IMR-90 (cell line): ENCODE data around the gene TTC38. TPM values are rescaled to one million over a fixed set of nuclear protein-coding genes. Genes with fewer than 3 reads are reported as not detected.

ENCODE experiments used
- ATAC-seq: fragments of 200-7000 bp; cut with Tn5 transposase; 2 replicates; pipeline ENCODE4 v1.9.1; 2020; ENCODE audit warnings: low read depth, mild to moderate bottlenecking, moderate library complexity
- BruUV-seq: library from RNA; stranded (reverse); fragments of 400-500 nt; replicated peaks from 2 replicates; lab custom pipeline; 2021; lab: Mats Ljungman, UMichigan
- CTCF ChIA-PET: fragments of 300-600 bp; formaldehyde crosslinking; extraction: SDS; loops from one replicate; lab custom pipeline; 2021; ENCODE audit warnings: antibody characterized with exemption; lab: Yijun Ruan, JAX
- POLR2A ChIA-PET: fragments of 300-600 bp; sonication (Branson Sonifier 250); formaldehyde crosslinking; loops from one replicate; lab custom pipeline; 2022; ENCODE audit warnings: antibody characterized with exemption; ENCODE audit not compliant: unreplicated experiment; lab: Charles Lee
- DNase-seq: peaks from one replicate; pipeline ENCODE4 v3.0.0; 2013
- H2AFZ ChIP-seq: replicated peaks from 2 replicates; pipeline ENCODE3; 2013; ENCODE audit warnings: low read length, mild to moderate bottlenecking; ENCODE audit not compliant: poor library complexity
- H2AK5ac ChIP-seq: 2 replicates; pipeline ENCODE4 v1.6.1; 2013; ENCODE audit warnings: low read depth, low read length, inconsistent platforms
- H2AK9ac ChIP-seq: replicated peaks from 2 replicates; pipeline ENCODE3; 2013; ENCODE audit warnings: mild to moderate bottlenecking, low read depth, low read length, moderate library complexity; ENCODE audit not compliant: poor library complexity
- H2BK120ac ChIP-seq: 2 replicates; pipeline ENCODE4 v1.6.1; 2013; ENCODE audit warnings: low read depth, low read length, inconsistent platforms
- H2BK15ac ChIP-seq: 3 replicates; pipeline ENCODE4 v1.6.1; 2013; ENCODE audit warnings: low read depth, low read length, inconsistent platforms
- H2BK20ac ChIP-seq: 2 replicates; pipeline ENCODE4 v1.6.1; 2013; ENCODE audit warnings: low read depth, mild to moderate bottlenecking, inconsistent platforms, low read length, moderate library complexity
- H2BK5ac ChIP-seq: 2 replicates; pipeline ENCODE4 v1.6.1; 2013; ENCODE audit warnings: mild to moderate bottlenecking, low read depth, low read length, inconsistent platforms; ENCODE audit not compliant: poor library complexity, severe bottlenecking
- H3K14ac ChIP-seq: replicated peaks from 2 replicates; pipeline ENCODE4 v1.6.1; 2013; ENCODE audit warnings: low read depth, low read length, inconsistent platforms
- H3K18ac ChIP-seq: 2 replicates; pipeline ENCODE4 v1.6.1; 2013; ENCODE audit warnings: low read depth, low read length, control low read depth
- H3K23ac ChIP-seq: 2 replicates; pipeline ENCODE4 v1.6.1; 2013; ENCODE audit warnings: low read depth, low read length, inconsistent platforms
- H3K27ac ChIP-seq: 2 replicates; pipeline ENCODE4 v1.5.1; 2013; ENCODE audit warnings: mild to moderate bottlenecking, control low read depth, low read length; ENCODE audit not compliant: insufficient read depth
- H3K27me3 ChIP-seq: 2 replicates; pipeline ENCODE4 v1.6.1; 2013; ENCODE audit warnings: low read length; ENCODE audit not compliant: control insufficient read depth, insufficient read depth
- H3K36me3 ChIP-seq: 2 replicates; pipeline ENCODE4 v1.6.1; 2013; ENCODE audit warnings: low read length, mixed read lengths; ENCODE audit not compliant: control insufficient read depth, insufficient read depth
- H3K4ac ChIP-seq: 2 replicates; pipeline ENCODE4 v1.6.1; 2013; ENCODE audit warnings: low read depth, low read length, inconsistent platforms
- H3K4me1 ChIP-seq: 2 replicates; pipeline ENCODE4 v1.6.1; 2013; ENCODE audit warnings: low read length, mixed read lengths; ENCODE audit not compliant: control insufficient read depth, insufficient read depth
- H3K4me2 ChIP-seq: 2 replicates; pipeline ENCODE4 v1.6.1; 2013; ENCODE audit warnings: low read depth, mild to moderate bottlenecking, control low read depth, low read length, moderate library complexity
- H3K4me3 ChIP-seq: 2 replicates; pipeline ENCODE4 v1.5.1; 2013; ENCODE audit warnings: low read depth, mild to moderate bottlenecking, control low read depth, low read length, moderate library complexity; ENCODE audit not compliant: insufficient read depth
- H3K56ac ChIP-seq: 2 replicates; pipeline ENCODE4 v1.6.1; 2013; ENCODE audit warnings: low read length, inconsistent platforms; ENCODE audit not compliant: insufficient read depth; ENCODE audit errors: extremely low read depth
- H3K79me1 ChIP-seq, 2 experiments: 2 replicates each; pipeline ENCODE4 v1.6.1; 2013; ENCODE audit warnings: low read length in 2 of 2, inconsistent platforms in 1 of 2, low read depth in 1 of 2
- H3K9ac ChIP-seq: 2 replicates; pipeline ENCODE4 v1.6.1; 2013; ENCODE audit warnings: low read depth, low read length, control low read depth
- H3K9me1 ChIP-seq: 2 replicates; pipeline ENCODE4 v1.6.1; 2013; ENCODE audit warnings: low read length, inconsistent platforms; ENCODE audit not compliant: insufficient read depth
- H3K9me3 ChIP-seq: 2 replicates; pipeline ENCODE4 v1.6.1; 2013; ENCODE audit warnings: low read length; ENCODE audit not compliant: control insufficient read depth, insufficient read depth
- H4K20me1 ChIP-seq: 2 replicates; pipeline ENCODE4 v1.6.1; 2013; ENCODE audit warnings: low read length, inconsistent platforms; ENCODE audit not compliant: insufficient read depth
- H4K5ac ChIP-seq: 2 replicates; pipeline ENCODE4 v1.6.1; 2013; ENCODE audit warnings: mild to moderate bottlenecking, low read depth, low read length, control low read depth
- H4K8ac ChIP-seq, 2 experiments: 2 replicates each; pipeline ENCODE4 v1.6.1; 2013; ENCODE audit warnings: low read depth in 2 of 2, low read length in 2 of 2, control low read depth in 1 of 2, inconsistent platforms in 1 of 2
- H4K91ac ChIP-seq: 2 replicates; pipeline ENCODE4 v1.6.1; 2013; ENCODE audit warnings: low read depth, low read length, inconsistent platforms; ENCODE audit not compliant: insufficient read depth
- BHLHE40 ChIP-seq: fragments of 150-350 bp; IDR thresholded peaks from 2 replicates; pipeline ENCODE4 v1.6.1; 2016; ENCODE audit warnings: mild to moderate bottlenecking, low read depth, low read length
- CEBPB ChIP-seq: IDR thresholded peaks from 2 replicates; pipeline ENCODE4 v1.6.1; 2012; ENCODE audit warnings: low read depth, low read length, improper control_type of control experiment
- CHD1 ChIP-seq: IDR thresholded peaks from 2 replicates; pipeline ENCODE4 v1.6.1; 2012; ENCODE audit warnings: low read depth, low read length, improper control_type of control experiment
- FOS ChIP-seq: fragments of 150-350 bp; IDR thresholded peaks from 2 replicates; pipeline ENCODE4 v1.6.1; 2016; ENCODE audit warnings: low read depth, low read length
- POLR2A ChIP-seq: IDR thresholded peaks from 2 replicates; pipeline ENCODE4 v1.6.1; 2012; ENCODE audit warnings: mild to moderate bottlenecking, low read depth, low read length
- RCOR1 ChIP-seq: IDR thresholded peaks from 2 replicates; pipeline ENCODE4 v1.6.1; 2012; ENCODE audit warnings: mild to moderate bottlenecking, low read length, improper control_type of control experiment; ENCODE audit not compliant: insufficient replicate concordance
- RFX5 ChIP-seq: IDR thresholded peaks from 2 replicates; pipeline ENCODE4 v1.8.0; 2012; ENCODE audit warnings: low read depth, mild to moderate bottlenecking, low read length, moderate library complexity
- WGBS, 2 experiments: methylation state at CpG; one replicate each; pipeline versions ENCODE4 v1.1.5 to v1.1.7; 2013; ENCODE audit warnings: missing lambda C conversion rate in 2 of 2; ENCODE audit not compliant: insufficient read length in 1 of 2; ENCODE audit errors: extremely low coverage in 2 of 2; 5-methylcytosine and 5-hydroxymethylcytosine counted together
- dilution Hi-C: fragments of 300-500 bp; cut with HindIII; formaldehyde crosslinking; loops from one replicate; pipeline ENCODE4 v1.14.3; 2018; ENCODE audit warnings: low sequenced_read_pairs; ENCODE audit not compliant: unreplicated experiment
- in situ Hi-C: fragments of 300-500 bp; cut with MboI; formaldehyde crosslinking; loops from 3 replicates; pipeline ENCODE4 v1.14.3; 2019; ENCODE audit warnings: low sequenced_read_pairs, inconsistent platforms, mixed read lengths
- intact Hi-C: fragments of 100-400 bp; cut with micrococcal nuclease; formaldehyde crosslinking; loops from 2 replicates; pipeline ENCODE4 v1.10.0; 2022
- polyA plus RNA-seq, 3 experiments: library from polyadenylated mRNA; depleted of rRNA; stranded (reverse); fragments of >200 nt; gene quantifications; 2 replicates each; pipeline ENCODE4 v1.2.3, GENCODE V29; 2012; ENCODE audit warnings: low replicate concordance in 1 of 3
- total RNA-seq: library from RNA; depleted of rRNA; stranded (reverse); fragments of >200 nt; gene quantifications from 2 replicates; pipeline ENCODE4 v1.2.3, GENCODE V29; 2012

Gene TTC38
- total and polyA plus RNA-seq, 2 of the 4 experiments (the other 2 are of a cell fraction), result 43.6 to 52.3 TPM

DNA sequence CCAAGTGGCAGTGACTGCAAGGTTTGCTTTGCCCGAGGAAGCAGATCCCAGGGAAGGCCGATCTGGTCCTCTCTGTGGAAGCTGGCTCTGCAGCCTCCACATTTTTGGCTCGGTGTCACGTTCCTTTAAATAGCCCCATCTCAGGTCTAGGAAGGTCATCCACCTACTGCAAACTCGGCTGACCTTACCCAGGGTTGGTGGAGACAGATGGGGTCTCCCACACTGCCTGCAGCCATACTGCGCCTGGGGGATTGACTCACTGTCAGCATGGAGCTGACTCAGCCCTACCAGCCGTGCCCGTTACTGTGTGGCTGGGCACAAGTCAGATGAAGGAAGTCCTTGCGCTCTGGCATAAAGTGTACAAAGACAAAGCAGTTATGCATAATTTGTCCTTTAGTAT is 34.6 kb upstream of the TTC38 start:
- Histone ChIP-seq H3K14ac (0 out of 2 replicates have a peak overlapping the region, but pooled peaks have one; percentile 21), H2BK120ac (no peak overlapping the region), H3K4me3 (no peak overlapping the region), H3K4me2 (no peak overlapping the region), H3K4ac (no peak overlapping the region), H4K8ac (no peak overlapping the region), H3K27me3 (no peaks in the 10 kb centered on the region), H4K5ac (no peak overlapping the region), H2BK5ac (no peak overlapping the region), H4K91ac (no peak overlapping the region), H3K79me1 (no peaks in the 10 kb centered on the region), H3K9me1 (peaks cover 12% of the 10 kb centered on the region), H2AFZ (peak overlapping the region; percentile 8), H3K27ac (no peak overlapping the region), H3K23ac (no peak overlapping the region), H3K9me3 (no peaks in the 10 kb centered on the region), H4K20me1 (peaks cover 3% of the 10 kb centered on the region; the same call in 1 of the 2 replicates), H3K9ac (no peak overlapping the region), H3K18ac (no peak overlapping the region), H3K36me3 (peaks cover 15% of the 10 kb centered on the region), H2BK20ac (no peak overlapping the region), H2BK15ac (no peak overlapping the region), H3K56ac (no peak overlapping the region), H2AK5ac (no peak overlapping the region), H2AK9ac (peak overlapping the region; percentile 44), H3K4me1 (peaks cover 7% of the 10 kb centered on the region)
- dilution Hi-C loops (no loop called here), in situ Hi-C loops (no loop called here), intact Hi-C loops (no loop called here)
- WGBS, 2 experiments, result no CpG with 5 or more reads among the region's 9 CpGs
- ChIA-PET CTCF (no interaction called here), POLR2A (no interaction called here)
- ATAC-seq (peak; percentile 48), DNase-seq (peak; percentile 29)
- BruUV-seq, result no TSS peak
- TF ChIP-seq CEBPB, result no peak
- TF ChIP-seq POLR2A, result no peak
- no peak for TF ChIP-seq FOS
- TF ChIP-seq CHD1, result no peak
- TF ChIP-seq RFX5, result no peak
- no peak for TF ChIP-seq BHLHE40
- TF ChIP-seq RCOR1, result no peak
